Epithelial cell of umbilical artery (primary cell): Measurements from ENCODE around the gene ACTR5. TPM values are rescaled to one million over a fixed set of nuclear protein-coding genes. Genes with fewer than 3 reads are reported as not detected.

Experiments used
- total RNA-seq: library from RNA; depleted of rRNA; stranded (reverse); fragments of >200 nt; gene quantifications from 2 replicates; pipeline ENCODE4 v1.2.3, GENCODE V29; 2014

Gene ACTR5
- total RNA-seq = 11.4 and 13.2 TPM in 2 replicates

DNA sequence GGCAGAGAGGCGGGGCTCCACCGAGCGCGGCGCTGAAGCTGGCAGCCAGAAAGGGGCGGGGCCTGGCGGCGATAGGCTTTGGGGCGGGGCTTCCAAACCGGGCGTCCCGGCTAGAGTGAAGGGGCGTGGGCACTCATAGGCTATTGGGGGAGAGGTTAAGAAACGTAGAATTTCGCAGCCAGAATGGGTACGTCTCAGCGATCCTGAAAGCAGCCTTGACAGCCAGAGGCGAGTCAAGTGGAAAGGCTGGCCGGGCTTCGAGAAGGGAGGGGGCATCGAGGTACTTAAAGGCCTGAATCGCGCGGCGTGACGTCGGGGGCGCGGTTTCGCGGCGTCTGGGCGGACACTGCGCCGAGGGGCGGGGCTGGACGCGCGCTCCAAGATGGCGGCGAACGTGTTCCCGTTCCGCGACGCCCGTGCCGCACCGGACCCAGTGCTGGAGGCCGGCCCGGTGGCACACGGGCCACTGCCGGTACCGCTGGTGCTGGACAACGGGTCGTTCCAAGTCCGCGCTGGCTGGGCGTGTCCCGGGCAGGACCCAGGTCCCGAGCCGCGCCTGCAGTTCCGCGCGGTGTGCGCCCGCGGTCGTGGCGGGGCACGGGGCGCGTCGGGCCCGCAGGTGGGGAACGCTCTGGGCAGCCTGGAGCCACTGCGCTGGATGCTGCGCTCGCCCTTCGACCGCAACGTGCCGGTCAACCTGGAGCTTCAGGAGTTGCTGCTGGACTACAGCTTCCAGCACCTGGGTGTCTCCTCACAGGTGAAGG, at the start of gene ACTR5:
TSS of gene ACTR5 (plus strand) at position 364 of the 764 bp plus-strand sequence. CDS start at position 383, 19 bp downstream.

DNA sequence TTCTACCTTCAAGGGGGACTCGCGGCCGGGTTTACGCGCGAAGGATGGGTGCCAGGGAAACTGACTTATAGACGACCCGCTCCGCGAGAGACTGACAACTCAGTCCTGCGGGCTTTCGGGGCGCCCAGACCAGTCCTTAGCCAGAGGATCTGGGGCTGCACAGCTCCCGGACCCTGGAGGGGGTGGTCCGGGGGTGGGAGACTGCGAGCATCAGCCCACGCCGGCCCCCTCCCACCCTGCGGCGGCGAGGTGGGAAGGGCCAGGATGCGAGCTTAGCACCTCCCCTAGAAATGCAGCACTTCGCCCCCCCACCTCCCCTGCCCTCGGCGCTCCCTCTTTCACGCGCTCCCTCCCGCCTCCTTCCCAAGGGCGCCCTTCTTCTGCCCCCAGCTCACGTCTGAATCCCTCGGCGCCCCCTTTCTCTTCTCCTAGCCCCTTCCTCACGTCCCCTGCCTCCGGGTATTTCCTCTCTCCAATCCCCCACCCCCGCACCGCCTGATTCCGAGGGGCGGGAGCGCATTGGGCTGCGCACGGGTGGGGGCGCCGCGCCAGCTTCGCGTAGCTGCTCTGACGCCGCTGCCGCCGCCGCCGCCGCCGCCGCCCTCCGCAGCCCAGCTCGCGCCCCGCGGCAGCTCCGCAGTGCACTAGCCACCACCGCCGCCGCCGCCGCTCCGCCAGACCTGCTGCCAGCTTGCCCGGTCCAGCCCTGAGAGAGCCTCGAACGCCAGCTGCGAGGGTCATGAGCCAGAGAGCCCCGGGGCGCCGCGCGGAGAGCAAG, 24.2 kb upstream of the ACTR5 start, which contains the start of gene SLC32A1:
TSS of gene SLC32A1 (plus strand) at position 639 of the 778 bp plus-strand sequence. CDS start 239 bp downstream, outside the sequence.

DNA sequence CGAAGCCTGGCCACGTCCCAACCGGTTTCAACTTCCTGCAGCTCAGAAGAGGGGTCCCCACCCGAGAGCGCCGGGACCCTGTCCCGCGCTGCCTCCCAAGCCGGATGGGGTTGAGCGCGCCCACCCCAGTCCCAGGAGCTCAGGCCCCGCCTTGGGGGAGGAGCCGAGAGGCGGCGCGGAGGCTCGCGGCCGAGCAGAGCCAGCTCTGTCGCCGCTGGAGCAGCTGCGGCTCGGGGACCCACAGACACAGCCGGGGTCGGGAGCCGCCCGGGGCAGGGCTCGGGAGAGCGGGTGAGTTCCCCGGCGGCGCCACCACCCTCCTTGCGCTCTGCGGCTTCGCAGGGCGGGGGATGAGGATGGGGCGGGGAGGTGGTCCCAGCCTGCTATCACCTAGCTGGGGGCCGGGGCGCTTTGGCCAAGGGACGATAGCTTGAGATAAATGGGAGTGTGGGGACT, 57.3 kb downstream of the ACTR5 start, which contains the start of gene PPP1R16B:
TSS of gene PPP1R16B (plus strand) at position 196 of the 456 bp plus-strand sequence. CDS start 30,229 bp downstream, outside the sequence.

Other genes starting within 250 kb of the ACTR5 start
- gene ADIG, start 167.3 kb upstream of the ACTR5 start, total RNA-seq = not detected in 2 replicates
- under 0.01 TPM in 1 of 2 replicates, not detected in the other for gene ARHGAP40, start 146.7 kb upstream of the ACTR5 start, total RNA-seq
- gene SLC32A1, start 24.0 kb upstream of the ACTR5 start, total RNA-seq = not detected in 2 replicates
- 54.9 and 72.4 TPM in 2 replicates for gene PPP1R16B, start 57.2 kb downstream of the ACTR5 start, total RNA-seq
- gene FAM83D, start 178.0 kb downstream of the ACTR5 start, total RNA-seq = 21.1 and 43.8 TPM in 2 replicates
- gene DHX35, start 213.9 kb downstream of the ACTR5 start, total RNA-seq = 10.3 and 10.4 TPM in 2 replicates